Endodermal cell (in vitro differentiated cells): ENCODE results near the gene HES7. TPM values are rescaled to one million over a fixed set of nuclear protein-coding genes. Genes with fewer than 3 reads are reported as not detected.

ENCODE experiments used
- DNase-seq: peaks from one replicate; pipeline ENCODE4 v3.0.0-alpha.2; 2017
- H3K27ac ChIP-seq: 2 replicates; pipeline ENCODE4 v1.5.1; 2013; ENCODE audit warnings: mild to moderate bottlenecking, low read depth, low read length, moderate library complexity
- H3K27me3 ChIP-seq: 2 replicates; pipeline ENCODE4 v1.6.1; 2013; ENCODE audit warnings: mild to moderate bottlenecking, low read length, moderate library complexity; ENCODE audit not compliant: insufficient read depth, control insufficient read depth, poor library complexity, severe bottlenecking
- H3K36me3 ChIP-seq: 2 replicates; pipeline ENCODE4 v1.7.0; 2013; ENCODE audit warnings: mild to moderate bottlenecking, low read length, moderate library complexity; ENCODE audit not compliant: control insufficient read depth, insufficient read depth
- H3K4me1 ChIP-seq: one replicate; pipeline ENCODE4 v1.7.0; 2013; ENCODE audit warnings: low read length; ENCODE audit not compliant: control insufficient read depth, insufficient read depth
- H3K4me3 ChIP-seq: 2 replicates; pipeline ENCODE4 v1.5.1; 2013; ENCODE audit warnings: mild to moderate bottlenecking, low read length, moderate library complexity
- H3K9ac ChIP-seq: 2 replicates; pipeline ENCODE4 v1.6.1; 2013; ENCODE audit warnings: mild to moderate bottlenecking, low read length, moderate library complexity; ENCODE audit not compliant: poor library complexity, severe bottlenecking; ENCODE audit errors: extremely low read depth
- H3K9me3 ChIP-seq: 2 replicates; pipeline ENCODE4 v1.6.1; 2013; ENCODE audit warnings: mild to moderate bottlenecking, low read length, moderate library complexity; ENCODE audit not compliant: control insufficient read depth
- H3K27ac Mint-ChIP-seq: 2 replicates; pipeline ENCODE4 v1.8.0; 2020; ENCODE audit warnings: mixed read lengths
- H3K27me3 Mint-ChIP-seq: 2 replicates; pipeline ENCODE4 v1.8.0; 2021; ENCODE audit warnings: mild to moderate bottlenecking, mixed read lengths; ENCODE audit not compliant: insufficient read depth
- H3K36me3 Mint-ChIP-seq: 2 replicates; pipeline ENCODE4 v1.8.0; 2020; ENCODE audit warnings: low read depth, mixed read lengths
- H3K4me1 Mint-ChIP-seq: 2 replicates; pipeline ENCODE4 v1.8.0; 2020; ENCODE audit warnings: mixed read lengths
- H3K4me3 Mint-ChIP-seq: 2 replicates; pipeline ENCODE4 v1.8.0; 2020; ENCODE audit warnings: mild to moderate bottlenecking, moderate library complexity, mixed read lengths
- H3K9me3 Mint-ChIP-seq: 2 replicates; pipeline ENCODE4 v1.8.0; 2020; ENCODE audit warnings: mild to moderate bottlenecking, mixed read lengths
- WGBS, 2 experiments: methylation state at CpG; one replicate each; pipeline versions ENCODE4 v1.1.5 to v1.1.7; 2013; ENCODE audit warnings: missing lambda C conversion rate in 2 of 2, mixed read lengths in 1 of 2; ENCODE audit not compliant: insufficient coverage in 1 of 2, insufficient read length in 1 of 2; 5-methylcytosine and 5-hydroxymethylcytosine counted together
- total RNA-seq, 2 donors: library from RNA; stranded (reverse); fragmentation: NEBNext Ultra II Directional in 1 of 2; extraction: Animal tissue kit (Norgen Biotek cat#: 25700) in 1 of 2; gene quantifications; 2 replicates in 1 of 2; 3 replicates in 1 of 2; pipeline ENCODE4 v1.2.1, GENCODE V29; 2021
- TF ChIP-seq, protein P1 (sequence below): fragments of 200-600 bp; sonication (generic); conservative IDR thresholded peaks from 2 replicates; pipeline ENCODE4 v1.5.0; 2021; ENCODE audit warnings: antibody characterized with exemption, mild to moderate bottlenecking

Gene HES7
- total RNA-seq, 2 donors from 2014 or later, result 0.40 to 2.2 TPM

DNA sequence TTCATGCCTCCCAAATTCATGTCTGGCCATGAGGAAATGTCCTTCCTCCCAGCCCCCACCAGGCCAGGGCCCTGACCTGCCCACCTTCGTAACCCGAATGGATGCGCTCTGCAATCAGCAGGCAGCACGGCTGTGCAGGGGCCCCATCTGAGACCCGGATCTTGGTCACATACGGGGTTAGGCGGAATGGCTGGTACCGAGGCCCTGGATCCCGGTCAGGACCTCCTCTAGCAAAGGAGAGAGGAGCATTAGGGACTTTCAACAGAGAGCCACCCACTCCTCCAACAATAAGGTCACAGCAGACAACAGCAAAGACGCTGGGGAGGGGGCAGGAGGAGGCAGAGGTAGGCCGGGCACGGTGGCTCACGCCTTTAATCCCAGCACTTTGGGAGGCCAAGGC lies 24.7 kb upstream of the HES7 start:
- Mint-ChIP-seq H3K4me3 (no peak overlapping the region), H3K27ac (no peak overlapping the region), H3K4me1 (peaks cover 10% of the 10 kb centered on the region), H3K36me3 (peaks cover 38% of the 10 kb centered on the region), H3K9me3 (no peaks in the 10 kb centered on the region), H3K27me3 (no peaks in the 10 kb centered on the region)
- Histone ChIP-seq H3K4me3 (no peak overlapping the region), H3K9ac (no peak overlapping the region), H3K27ac (no peak overlapping the region), H3K9me3 (no peaks in the 10 kb centered on the region), H3K4me1 (no peaks in the 10 kb centered on the region), H3K27me3 (no peaks in the 10 kb centered on the region), H3K36me3 (peaks cover 53% of the 10 kb centered on the region)
- TF ChIP-seq, protein P1, sequence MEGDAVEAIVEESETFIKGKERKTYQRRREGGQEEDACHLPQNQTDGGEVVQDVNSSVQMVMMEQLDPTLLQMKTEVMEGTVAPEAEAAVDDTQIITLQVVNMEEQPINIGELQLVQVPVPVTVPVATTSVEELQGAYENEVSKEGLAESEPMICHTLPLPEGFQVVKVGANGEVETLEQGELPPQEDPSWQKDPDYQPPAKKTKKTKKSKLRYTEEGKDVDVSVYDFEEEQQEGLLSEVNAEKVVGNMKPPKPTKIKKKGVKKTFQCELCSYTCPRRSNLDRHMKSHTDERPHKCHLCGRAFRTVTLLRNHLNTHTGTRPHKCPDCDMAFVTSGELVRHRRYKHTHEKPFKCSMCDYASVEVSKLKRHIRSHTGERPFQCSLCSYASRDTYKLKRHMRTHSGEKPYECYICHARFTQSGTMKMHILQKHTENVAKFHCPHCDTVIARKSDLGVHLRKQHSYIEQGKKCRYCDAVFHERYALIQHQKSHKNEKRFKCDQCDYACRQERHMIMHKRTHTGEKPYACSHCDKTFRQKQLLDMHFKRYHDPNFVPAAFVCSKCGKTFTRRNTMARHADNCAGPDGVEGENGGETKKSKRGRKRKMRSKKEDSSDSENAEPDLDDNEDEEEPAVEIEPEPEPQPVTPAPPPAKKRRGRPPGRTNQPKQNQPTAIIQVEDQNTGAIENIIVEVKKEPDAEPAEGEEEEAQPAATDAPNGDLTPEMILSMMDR, result no peak
- no peak for DNase-seq
- WGBS, 2 experiments, result 85 to 94% methylated on average over 8 of the region's 13 CpGs

DNA sequence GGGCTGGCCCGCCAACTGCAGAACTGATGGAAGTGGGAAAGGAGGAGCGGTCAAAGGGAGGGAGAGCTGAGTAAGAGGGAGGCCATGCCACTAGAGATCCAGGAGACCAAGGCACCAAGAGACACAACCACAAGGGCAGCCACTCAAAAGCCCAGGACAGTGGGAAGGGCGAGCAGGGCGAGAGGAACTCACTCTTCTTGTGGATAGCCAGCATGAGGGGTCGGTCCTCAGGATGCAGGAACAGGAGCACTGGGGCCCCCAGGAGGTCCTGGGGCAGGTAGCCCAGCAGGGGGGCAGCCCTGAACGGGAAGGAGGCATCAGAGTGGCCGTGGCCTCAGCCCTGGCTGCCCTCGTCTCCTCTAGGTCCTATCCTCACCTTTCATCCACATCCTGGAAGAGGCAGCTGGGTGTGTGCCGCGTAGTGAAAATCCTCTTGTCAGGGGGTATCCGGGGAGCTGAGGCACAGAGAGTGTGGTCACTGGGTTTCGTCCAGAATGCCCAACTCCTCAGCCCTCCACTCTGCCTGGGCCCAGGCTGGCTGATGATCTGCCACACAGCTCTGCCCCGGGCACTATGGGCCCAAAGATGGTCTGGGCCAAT lies 24.0 kb upstream of the HES7 start:
- WGBS, 2 experiments, result 91 to 92% methylated on average over 12 to 13 of the region's 13 CpGs
- Mint-ChIP-seq H3K27ac (no peak overlapping the region), H3K27me3 (no peaks in the 10 kb centered on the region), H3K4me3 (no peak overlapping the region), H3K4me1 (peaks cover 4% of the 10 kb centered on the region), H3K36me3 (peaks cover 41% of the 10 kb centered on the region), H3K9me3 (no peaks in the 10 kb centered on the region)
- H3K36me3 ChIP-seq, result peaks cover 53% of the 10 kb centered on the region
- TF ChIP-seq, protein P1, result no peak
- H3K4me3 ChIP-seq, result no peak overlapping the region
- H3K27me3 ChIP-seq, result no peaks in the 10 kb centered on the region
- H3K27ac ChIP-seq, result no peak overlapping the region
- H3K9ac ChIP-seq, result no peak overlapping the region
- H3K9me3 ChIP-seq, result no peaks in the 10 kb centered on the region
- no peaks in the 10 kb centered on the region for H3K4me1 ChIP-seq
- DNase-seq, result no peak

DNA sequence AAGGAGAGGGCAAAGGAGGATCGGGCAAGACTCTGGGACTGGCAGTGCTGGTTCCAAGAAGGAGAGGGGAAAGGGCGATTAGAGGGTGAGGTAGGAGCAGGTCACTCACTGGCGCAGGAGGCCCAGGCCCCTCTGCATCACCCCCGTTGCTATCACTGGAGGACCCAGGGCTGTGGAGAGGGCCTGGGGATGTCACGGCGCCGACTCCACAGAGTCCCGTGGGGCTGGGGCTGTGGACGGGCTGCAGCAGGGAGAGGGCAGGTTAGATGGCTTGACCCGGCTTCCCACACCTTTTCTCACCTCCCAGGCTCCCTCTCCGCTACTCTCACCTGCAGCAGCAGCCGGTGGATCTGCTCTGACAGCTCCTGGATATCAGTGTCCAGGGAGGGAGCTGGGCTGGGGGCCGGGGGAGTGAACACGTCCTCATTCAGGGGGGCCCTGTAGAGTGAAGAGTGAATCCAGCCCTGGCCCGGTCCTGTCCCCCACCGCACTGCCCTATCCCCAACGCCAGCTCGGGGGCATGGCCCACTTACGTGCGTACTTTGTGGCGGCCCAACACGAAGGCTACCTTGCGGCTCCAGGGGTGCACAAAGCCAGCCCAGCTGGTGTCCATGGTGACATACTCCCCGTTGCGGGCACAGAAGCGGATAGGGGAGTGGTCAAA lies 23.4 kb upstream of the HES7 start:
- no peaks in the 10 kb centered on the region for H3K27me3 Mint-ChIP-seq
- no peaks in the 10 kb centered on the region for H3K27me3 ChIP-seq
- H3K9me3 Mint-ChIP-seq, result no peaks in the 10 kb centered on the region
- H3K4me1 ChIP-seq, result no peaks in the 10 kb centered on the region
- no peak overlapping the region for H3K27ac ChIP-seq
- H3K9ac ChIP-seq, result no peak overlapping the region
- no peak for DNase-seq
- peaks cover 4% of the 10 kb centered on the region for H3K4me1 Mint-ChIP-seq
- H3K27ac Mint-ChIP-seq, result peak overlapping the region; percentile 21
- H3K9me3 ChIP-seq, result no peaks in the 10 kb centered on the region
- TF ChIP-seq, protein P1, result no peak
- no peak overlapping the region for H3K4me3 Mint-ChIP-seq
- peaks cover 60% of the 10 kb centered on the region for H3K36me3 ChIP-seq
- H3K36me3 Mint-ChIP-seq, result peaks cover 48% of the 10 kb centered on the region
- no peak overlapping the region for H3K4me3 ChIP-seq
- WGBS, 2 experiments, result 93% methylated on average over 12 to 25 of the region's 26 CpGs
